ENCODE measurements around the gene SMARCAL1. TPM values are rescaled to one million over a fixed set of nuclear protein-coding genes. Genes with fewer than 3 reads are reported as not detected.

Gene SMARCAL1
- total and polyA plus RNA-seq, 9 of the 15 experiments (the other 6 are each of a cell fraction or from before 2014, with no cell fraction given): 8.2 to 27.9 (median 12.4) TPM

DNA sequence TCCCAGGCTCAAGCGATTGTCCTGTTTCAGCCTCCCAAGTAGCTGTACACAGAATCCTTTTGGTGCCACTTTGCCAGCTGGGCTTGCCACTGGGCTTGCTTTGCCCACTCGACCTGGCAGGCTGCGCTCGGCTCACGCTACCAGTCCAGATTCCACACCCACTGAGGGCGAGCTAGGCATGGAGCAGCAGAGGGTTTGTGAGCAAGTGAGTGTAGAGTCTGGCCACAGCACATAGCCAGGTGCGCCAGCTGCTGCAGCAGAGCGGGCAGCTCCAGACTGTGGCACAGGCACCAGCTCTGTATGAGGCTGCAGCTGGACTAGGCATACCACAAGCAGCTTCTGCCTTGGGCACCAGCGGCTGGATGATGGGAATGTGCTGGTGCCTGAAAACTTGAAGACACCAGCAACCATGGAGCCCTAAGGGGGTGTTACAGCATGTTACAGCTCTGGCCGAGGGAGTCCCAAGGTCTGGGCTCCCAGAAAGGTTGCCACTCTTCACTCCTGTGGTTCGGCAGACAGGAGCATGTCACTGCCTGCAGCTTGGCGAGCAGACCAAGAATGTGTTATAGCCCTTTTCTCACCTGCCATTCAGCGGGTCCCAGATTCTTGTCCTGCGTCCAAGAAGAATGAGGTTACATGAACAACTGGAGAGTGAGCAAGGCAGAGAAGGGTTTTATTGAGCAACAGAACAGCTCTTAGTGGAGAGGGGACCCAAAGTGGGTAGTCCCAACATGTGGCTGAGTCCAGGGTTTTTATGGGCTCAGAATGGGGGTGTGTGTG, 12.9 kb downstream of the SMARCAL1 start:
- DNase-seq (ENCODE audit: extremely low read depth in 1 of 4, low spot score in 3 of 4) (no peak), FAIRE-seq (no peak), ATAC-seq (no peak)
- Histone ChIP-seq H3K27me3 (ENCODE audit: control insufficient read depth in 2 of 2, insufficient read depth in 2 of 2, low read length in 2 of 2) (no peaks in the 10 kb centered on the region), H3K36me3 (ENCODE audit: control insufficient read depth, insufficient read depth, low read length) (peaks cover 76% of the 10 kb centered on the region; the same call in 2 of the 3 replicates), H2AFZ (ENCODE audit: low read depth, low read length) (no peak overlapping the region), H3K4me2 (ENCODE audit: insufficient read depth, low read length) (no peak overlapping the region), H3K9me3 (replicated peaks; ENCODE audit: control insufficient read depth, insufficient read depth, low read depth, low read length) (peaks cover 3% of the 10 kb centered on the region; the same call in 1 of the 2 replicates), H3K4me3 (no peak overlapping the region), H4K20me1 (replicated peaks; ENCODE audit: control insufficient read depth, insufficient read depth, low read length) (no peaks in the 10 kb centered on the region), H3K9ac (ENCODE audit: insufficient read depth in 1 of 2, low read depth in 2 of 2, low read length in 2 of 2) (no peak overlapping the region), H3K4me1 (replicated peaks in 1 of 2; ENCODE audit: control insufficient read depth in 2 of 2, insufficient read depth in 2 of 2, low read length in 2 of 2) (no peaks in the 10 kb centered on the region), H3K79me2 (ENCODE audit: control insufficient read depth, insufficient read depth, low read length) (no peaks in the 10 kb centered on the region), H3K9me1 (ENCODE audit: control insufficient read depth, insufficient read depth, low read length) (no peaks in the 10 kb centered on the region), H3K27ac (ENCODE audit: extremely low read depth, low read depth, low read length) (no peak overlapping the region)
- intact Hi-C loops (cut with micrococcal nuclease): no loop called here
- TF ChIP-seq CBX3 (IDR thresholded peaks at IDR 0.05; ENCODE audit: borderline replicate concordance in 1 of 2, low read length in 2 of 2): peak in 1 of 2 experiments; percentile 49; a peak in 1 of 3 replicates
- TF ChIP-seq, protein P1, sequence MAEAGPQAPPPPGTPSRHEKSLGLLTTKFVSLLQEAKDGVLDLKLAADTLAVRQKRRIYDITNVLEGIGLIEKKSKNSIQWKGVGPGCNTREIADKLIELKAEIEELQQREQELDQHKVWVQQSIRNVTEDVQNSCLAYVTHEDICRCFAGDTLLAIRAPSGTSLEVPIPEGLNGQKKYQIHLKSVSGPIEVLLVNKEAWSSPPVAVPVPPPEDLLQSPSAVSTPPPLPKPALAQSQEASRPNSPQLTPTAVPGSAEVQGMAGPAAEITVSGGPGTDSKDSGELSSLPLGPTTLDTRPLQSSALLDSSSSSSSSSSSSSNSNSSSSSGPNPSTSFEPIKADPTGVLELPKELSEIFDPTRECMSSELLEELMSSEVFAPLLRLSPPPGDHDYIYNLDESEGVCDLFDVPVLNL (CRISPR knock-in tag; IDR thresholded peaks at IDR 0.05; ENCODE audit: low read depth): no peak
- BruUV-seq (replicated peaks): no TSS peak
- in situ Hi-C loops (cut with MboI): no loop called here
- ChIA-PET CTCF (ENCODE audit: low intra/inter-chr PET ratio) (no interaction called here), POLR2A (interaction anchor here (0.6 to 1.3 kb wide), 2 partner anchors 11 to 39 kb away, joined by 4 read pairs; no protein-coding TSS in a partner anchor)
- 100% methylated on average over 6 of the region's 14 CpGs for WGBS (ENCODE audit: insufficient coverage, low coverage, missing lambda C conversion rate)

All from K562 (cell line).